DMS114 treated with DMSO at 0.1 percent for 48 hours (cell line): Measurements from ENCODE around the gene ZFY.

ENCODE experiments used
- DNase-seq: peaks from one replicate; lab custom pipeline; 2025; ENCODE audit not compliant: unreplicated experiment; lab: John Stamatoyannopoulos, UW

Gene ZFY

DNA sequence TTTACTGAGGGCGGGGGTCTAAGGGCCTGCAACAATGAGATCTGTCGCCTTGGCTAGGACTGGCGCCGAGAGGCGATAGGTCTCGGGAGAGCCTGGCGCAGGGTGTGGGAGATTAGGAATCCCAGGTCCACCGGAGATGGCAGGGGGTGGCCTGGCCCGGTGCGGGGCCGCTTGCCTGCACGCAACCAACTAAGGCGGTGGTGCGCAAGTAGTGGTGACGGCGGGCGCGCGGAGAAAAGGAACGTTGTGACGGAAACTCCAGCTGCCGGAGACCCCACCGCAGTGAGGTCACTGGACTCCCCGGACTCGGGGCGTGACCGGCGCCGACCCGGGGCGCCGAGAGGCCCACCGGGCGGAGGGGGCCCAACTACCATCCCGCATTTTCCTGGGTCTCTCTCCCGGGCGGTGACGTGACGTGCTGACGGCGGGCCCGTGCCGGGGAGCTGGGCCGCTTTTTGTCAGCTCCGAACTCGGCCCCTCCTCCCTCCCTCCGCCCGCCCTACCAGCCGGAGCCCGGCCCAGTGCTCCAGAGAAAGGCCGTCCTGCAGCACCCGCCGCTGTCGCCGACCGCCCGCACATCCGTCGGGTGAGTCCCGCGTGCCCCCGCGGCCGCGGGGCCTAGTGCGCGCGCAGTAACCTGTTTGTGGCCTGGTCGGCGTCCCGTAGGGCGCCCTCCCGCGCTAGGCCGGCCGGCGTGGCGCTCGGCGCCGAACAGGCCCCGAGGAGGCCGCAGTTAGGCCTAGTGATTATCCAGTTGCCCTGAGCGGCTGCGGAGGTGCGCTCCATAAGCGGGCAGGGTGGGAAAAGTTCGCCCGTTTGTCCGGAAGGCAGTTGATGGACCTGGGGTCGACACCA, at the start of gene ZFY:
Gene ZFY, plus strand, starts transcription at position 521 of the 855 bp plus-strand sequence. CDS start 18,556 bp downstream, outside the sequence.
- no peak for DNase-seq

DNA sequence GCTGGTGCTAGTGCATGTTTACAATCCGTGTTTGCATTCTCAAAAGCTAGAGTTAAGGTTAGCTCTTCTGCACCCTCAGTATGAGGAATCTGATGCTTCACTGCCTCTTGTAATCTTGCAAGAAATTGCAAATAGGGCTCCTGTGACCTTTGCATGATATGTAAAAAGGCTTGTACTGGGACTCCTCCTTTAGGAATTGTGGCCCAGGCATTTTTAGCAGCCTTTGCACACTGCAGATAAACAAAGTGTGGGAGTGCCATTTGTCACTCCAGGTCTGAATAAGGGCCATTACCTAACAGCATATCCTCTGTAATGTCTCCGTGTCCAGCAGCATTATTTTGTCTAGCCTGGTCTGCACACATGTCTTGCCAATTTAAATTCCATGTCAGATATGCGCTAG, 49.3 kb upstream of the ZFY start:
- DNase-seq: no peak

DNA sequence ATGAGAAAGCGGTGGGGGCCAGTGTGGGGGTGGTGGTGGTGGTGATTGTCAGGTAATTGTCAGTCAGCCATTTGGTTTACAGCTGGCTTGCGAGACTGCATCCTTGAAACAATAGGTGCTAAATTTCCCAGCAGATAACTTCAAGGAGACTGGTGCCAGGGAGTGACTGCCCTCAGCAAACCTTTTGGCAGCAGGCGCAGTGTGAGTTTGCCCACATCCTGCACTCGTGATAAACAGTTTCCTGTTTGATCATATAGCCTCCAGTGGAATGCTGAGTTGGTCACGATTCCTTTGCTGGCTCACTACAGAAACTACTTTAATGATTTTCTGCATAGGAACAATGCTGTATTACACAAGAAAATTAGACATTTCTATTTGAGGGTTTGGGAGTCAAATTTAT, 47.8 kb upstream of the ZFY start:
- DNase-seq: no peak

DNA sequence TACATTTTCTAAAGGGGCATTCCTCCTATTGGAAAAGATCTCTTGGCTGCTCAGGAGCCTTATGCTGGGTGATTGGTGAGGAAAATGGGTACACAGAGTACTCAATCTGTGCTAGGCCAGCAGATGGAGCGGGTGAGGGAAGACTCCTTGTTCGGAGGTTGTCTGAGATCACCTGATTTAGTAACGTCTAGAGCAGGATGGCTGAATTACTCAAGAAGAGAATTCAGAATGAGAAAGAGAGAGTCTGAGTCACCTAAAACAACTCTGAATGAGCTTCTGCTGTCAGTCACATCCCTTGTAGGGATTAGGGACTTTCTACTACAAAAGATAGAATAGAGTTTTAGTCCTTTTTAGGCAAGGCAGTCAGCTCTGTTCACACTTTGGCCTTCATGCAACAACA, 47.2 kb upstream of the ZFY start:
- DNase-seq: no peak

DNA sequence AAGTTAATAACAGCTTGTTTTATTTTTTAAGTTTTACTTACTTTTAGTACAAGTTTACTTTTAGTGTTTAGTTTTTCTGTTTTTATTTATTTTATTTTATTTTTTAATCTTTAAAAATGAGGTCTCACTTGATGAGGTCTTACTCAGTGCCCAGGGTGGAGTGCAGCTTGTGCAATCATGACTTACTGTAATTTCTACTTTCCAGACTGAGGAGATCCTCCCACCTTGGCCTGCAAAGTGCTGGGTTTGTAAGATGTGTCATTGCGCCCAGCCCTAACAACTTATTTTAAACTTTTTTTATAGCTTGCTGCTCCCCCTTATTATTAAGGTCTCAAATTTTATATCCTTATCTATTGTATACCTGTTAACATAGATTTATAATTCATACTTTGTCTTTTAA, 41.7 kb upstream of the ZFY start:
- no peak for DNase-seq

DNA sequence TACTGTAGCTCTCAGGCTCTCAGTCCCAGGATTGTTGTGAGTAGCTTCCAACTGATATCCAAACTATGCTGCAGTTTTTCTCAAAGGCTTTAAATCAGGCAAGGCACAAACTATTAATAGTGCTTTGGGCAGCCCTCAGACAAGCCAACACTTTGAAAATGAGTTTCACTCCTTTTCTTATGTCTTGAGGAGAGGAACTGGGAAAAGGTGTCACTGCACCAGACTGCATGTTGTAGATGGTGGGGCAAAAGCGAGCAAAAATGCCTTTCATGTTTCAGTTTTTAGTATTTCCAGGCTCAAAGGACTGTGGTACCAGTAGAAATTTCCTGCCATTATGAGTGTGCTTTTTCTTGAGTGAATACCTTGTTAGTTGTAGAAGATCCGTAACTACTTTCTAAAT, 39.1 kb upstream of the ZFY start:
- no peak for DNase-seq

DNA sequence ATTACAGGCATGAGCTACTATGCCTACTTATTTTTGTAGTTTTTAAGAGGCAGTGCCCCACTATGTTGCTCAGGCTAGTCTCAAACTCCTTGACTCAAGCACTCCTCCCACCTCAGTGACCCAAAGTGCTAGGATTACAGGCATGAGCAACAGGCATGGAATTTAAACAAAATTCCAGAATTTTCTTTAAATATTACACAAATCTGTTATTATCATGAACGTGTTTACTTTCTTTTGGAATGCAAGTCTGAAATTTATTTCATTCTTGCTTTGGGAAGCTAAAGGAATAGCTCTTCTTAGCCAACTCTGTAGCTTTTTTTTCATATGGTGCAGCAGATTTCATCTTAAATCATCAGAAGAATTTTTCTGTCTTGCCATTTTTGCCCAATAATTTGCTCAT, 27.8 kb upstream of the ZFY start:
- no peak for DNase-seq

DNA sequence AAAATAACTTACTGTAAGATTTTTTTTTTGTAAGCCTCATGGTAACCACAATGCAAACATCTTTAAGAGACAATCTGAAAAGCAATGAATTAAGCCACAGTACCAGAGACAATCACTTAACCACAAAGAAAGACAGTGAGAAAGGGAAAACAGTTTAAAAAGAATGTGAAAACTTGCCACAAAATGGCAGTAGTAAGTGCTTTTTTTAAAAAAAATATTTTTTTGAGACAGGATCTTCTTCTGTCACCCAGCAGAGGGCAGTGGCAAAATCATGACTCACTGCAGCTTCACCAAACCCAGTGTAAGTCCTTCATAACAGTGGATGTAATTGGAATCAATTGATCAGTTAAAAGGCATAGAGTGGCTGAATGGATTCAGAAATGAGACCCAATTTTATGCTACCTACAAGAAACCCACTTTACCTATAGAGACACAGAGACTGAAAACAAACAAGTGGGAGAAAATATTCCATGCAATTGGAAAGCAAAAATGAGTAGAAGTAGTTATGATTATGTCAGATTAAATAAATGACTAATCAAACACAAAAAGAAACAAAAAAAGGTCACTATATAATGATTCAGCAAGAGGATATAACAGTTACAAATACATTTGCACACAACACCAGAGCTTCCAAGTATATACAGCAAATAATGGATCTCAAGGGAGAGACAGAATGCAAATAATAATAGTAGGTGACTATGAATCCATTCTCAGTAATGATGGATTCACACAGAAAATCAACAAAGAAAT, 21.9 kb upstream of the ZFY start:
- no peak for DNase-seq

DNA sequence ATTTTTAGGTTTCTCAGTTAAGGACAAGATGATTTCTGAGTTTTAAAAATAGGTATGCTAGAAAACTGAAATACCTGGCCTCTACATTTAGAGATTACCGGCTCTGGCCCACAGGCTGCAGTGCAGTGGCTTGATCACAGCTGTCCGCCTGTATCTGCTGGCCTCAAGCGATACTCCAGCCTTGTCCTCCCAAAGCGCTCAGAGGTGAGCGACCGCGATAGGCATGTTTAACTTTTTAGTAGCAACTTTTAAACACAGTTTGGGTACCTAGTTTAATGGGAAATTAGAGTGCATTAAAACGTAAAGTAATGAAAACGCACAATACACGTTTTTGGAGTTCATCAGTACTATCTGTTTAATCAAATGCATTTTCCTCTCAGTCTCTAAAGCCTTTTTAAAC, 1.1 kb upstream of the ZFY start:
- DNase-seq: no peak

DNA sequence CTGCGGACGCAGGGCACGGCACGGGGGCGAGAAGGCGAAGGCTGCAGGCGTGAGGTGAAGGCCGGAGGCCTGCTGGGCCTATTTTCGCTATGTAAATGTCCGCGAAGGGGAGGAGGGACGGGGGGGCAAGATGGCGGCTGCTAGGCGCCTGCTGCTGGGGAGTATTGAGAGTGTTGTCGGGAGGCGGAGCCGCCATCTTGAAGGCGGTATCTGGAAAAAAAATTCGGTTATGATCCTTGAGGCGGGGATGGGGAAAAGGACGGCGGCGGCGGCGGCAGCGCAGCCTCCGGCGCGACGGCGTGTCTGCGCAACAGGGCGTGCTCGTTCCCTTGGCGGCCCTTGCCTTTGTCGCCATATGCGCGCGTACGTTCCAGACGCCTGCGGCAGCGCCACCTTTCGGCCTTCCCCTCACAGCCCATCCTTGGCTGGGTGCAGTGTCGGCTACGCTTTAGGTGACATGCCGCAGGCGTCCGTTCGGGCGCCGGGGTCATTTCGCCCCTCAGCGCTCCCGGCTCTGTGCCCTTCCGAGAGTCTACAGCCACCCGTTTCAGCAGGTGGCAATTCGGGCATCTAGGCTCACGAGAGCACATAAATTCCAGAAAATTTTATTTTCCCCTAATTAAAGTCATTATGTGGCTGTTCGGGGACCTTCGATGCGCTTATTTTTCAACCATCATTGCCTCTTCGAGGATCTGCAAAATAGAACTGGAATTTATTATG, 695 bp downstream of the ZFY start:
- DNase-seq: no peak

DNA sequence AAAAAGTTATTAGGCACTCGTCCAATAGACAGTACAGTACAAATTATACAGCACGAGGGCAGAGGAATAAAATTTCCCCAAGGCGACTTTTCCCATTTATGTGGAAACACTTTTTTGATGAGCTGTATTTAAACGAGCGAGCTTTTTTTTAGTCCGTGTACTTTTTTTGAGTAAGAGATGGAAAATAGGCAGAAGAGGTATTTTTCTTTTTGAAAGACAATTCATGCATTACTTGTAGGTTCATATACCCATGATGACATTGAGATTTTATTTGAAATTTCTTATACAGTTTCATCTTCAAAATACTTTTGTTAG, 1.2 kb downstream of the ZFY start:
- no peak for DNase-seq

DNA sequence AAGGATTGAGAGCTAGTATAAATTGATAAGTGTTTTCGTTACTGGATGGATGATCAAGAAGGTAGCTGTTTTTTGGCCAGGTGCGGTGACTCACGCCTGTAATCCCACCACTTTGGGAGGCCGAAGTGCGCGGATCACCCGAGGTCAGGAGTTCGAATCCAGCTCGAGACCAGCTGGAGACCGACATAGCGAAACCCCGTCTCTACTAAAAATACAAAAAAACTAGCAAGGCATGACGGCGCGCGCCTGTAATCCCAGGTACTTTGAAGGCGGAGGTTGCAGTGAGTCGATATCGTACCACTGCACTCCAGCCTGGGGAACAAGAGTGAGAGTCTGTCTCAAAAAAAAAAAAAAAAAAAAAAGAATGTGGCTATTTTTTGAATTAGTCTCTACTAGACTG, 2.0 kb downstream of the ZFY start:
- DNase-seq: no peak

DNA sequence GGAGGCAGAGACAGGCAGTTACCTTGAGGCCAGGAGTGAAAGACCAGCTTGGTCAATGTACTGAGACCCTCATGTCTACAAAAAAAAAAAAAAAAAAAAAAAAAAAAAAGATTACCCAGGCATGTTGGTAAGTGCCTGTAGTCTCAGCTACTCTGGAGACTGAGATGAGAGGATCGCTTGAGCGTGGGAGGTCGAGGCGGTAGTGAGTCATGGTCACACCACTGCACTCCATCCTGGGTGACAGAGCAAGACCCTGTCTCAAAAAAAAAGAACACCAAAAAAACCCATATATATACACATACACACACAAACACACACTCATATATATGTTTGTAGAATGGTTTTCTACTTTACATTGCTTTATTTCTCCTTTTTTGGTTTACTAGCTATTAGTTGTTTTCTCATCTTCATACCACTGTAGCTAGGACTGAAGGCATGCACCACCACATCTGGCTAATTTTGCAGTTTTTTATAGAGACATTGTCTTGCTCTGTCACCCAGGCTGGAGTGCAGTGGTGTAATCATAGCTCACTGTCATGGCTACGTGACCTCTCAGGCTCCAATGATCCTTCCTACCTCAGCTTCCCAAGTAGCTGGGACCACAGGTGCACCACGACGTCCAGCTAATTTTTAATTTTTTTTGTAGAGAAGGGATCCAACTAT, 14.5 kb downstream of the ZFY start:
- no peak for DNase-seq

DNA sequence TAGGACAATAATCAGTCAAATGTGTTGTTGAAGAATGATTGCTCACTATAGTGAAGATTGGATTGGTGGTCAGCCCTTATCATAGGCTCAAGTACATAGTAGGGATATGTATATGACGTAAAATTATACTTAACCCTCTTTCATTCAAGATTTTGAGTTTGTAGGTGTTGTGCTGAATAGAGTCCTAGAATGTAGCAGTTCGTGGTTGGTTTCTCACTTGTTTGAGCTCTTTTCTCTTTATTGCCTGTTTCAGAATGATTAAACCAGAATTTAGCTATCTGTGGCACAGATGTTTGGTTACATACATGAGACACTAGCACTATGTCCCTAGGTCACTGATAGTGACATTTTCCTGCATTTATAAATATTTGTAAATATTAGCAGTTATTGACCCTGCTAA, 15.5 kb downstream of the ZFY start:
- no peak for DNase-seq

DNA sequence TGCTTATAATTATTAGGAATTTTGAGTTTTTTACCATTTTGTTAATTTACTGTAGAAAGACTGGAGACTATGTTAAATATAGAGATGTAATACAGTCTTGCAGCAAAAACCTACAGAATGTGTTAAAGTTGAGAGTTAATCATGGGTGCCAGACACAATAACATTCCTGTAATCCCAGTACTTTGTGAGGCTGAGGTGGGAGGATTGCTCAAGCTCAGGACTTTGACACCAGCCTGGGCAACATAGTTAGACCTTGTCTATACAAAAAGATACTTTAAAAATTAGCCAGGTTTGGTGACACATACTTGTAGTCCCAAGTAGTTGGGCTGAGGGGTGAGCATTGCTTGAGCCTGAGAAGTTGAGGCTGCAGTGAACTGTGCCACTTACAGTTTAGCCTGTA, 17.7 kb downstream of the ZFY start:
- no peak for DNase-seq

DNA sequence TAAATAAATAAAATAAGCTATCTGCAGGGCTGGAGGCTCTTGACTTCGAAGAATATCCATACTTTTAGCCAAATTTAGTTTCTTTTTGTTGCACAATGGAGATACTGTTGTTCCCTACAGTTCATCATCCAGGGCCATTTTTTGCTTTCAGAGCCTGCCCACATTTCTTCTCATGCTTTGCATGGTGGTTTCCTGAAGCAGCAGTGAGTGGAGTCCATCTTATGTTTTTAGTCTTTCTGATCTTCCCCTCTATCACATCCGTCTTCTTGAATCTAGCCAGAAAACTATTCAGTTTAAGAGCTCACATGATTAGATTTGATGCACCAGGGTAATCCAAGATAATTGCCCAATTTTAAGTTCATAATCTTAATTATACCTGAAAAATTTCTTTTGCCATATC, 19.6 kb downstream of the ZFY start:
- no peak for DNase-seq

DNA sequence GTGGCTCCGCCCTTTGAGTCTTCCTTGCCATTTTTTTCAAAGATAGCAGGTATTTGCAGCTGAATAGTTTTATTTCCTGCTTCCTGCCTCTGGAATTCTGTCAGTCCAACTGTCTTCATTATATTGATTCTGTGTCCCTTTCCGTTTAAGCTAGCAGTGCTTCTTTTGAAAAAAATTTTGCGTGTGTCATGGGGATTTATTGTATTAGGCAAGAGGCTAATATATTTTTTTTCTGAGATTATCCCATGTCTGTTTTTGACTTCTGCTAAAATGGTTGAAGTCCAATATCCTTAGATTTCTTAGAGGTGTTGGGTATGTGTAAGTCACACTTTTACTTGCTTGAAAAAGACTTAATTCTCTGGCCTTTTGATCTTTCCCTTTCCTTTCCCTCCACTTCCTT, 20.4 kb downstream of the ZFY start:
- DNase-seq: no peak

DNA sequence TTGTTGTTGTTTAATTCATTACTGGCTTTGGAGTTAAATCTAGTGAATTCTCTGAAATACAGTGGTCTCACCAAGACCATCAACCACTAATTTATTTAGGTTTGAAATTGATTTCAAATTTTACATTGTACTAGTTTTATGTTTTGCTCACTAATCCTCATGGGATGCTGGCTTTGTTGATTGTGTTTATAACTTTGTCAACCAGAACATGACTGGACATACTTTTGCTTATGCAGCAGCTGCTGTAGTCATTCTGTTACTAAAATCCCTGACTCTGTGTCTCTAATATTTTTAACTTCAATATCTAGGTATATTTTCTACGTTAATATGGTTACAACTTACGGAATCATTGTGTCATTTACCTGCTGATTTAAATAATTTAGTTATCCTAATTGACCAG, 26.9 kb downstream of the ZFY start:
- DNase-seq: no peak

DNA sequence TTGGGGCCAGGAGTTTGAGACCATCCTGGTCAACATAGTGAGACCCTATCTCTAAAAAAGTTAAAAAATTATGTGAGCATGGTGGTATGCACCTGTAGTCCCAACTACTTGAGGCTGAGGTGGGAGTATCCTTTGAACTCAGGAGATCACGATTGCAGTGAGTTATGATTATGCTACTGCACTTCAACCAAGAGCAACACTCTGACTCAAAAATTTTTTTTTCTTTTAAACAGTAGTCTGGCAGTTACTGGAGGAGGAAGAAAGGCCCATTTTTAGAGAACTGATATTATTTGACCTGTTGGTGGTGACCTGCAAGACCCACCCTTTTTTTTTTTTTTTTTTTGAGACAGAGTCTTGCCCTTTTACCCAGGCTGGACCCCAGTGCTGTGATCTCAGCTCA, 29.6 kb downstream of the ZFY start:
- DNase-seq: no peak

DNA sequence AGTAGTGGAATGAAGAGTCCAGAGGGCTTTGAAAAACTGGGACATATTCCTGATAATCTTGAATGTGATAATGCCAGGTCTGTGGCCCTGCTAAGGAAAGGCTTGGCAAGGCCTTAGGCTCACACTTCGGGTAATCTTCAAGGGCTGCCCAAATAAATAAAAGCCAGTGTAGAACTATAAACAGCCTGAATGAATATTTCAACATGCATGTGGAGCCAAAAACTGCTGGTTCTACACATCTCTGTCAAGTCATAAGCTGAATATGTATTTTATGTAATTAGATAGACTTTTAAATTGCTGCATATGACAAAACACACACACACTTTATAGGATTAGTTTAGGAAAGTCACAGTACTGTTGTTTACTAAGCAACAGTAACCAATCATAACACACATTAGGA, 30.4 kb downstream of the ZFY start:
- no peak for DNase-seq

DNA sequence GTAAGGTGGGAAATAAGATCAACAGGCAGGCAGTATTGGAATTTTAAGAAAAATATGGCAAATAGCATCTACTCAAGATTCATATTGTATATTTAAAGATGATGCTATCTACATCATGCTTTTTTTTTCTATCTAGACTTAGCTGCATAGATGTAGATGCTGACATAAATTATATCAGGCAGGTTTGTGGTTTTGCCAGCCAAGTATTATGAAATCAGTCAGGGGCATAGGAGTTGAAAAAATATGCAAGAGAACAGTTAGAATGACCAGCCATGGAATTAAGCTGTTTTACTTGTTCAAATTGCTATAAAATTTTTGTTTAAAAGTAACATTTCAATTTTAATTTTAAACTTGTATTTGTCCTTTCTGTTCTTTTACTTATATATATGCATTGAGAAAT, 34.4 kb downstream of the ZFY start:
- DNase-seq: no peak

DNA sequence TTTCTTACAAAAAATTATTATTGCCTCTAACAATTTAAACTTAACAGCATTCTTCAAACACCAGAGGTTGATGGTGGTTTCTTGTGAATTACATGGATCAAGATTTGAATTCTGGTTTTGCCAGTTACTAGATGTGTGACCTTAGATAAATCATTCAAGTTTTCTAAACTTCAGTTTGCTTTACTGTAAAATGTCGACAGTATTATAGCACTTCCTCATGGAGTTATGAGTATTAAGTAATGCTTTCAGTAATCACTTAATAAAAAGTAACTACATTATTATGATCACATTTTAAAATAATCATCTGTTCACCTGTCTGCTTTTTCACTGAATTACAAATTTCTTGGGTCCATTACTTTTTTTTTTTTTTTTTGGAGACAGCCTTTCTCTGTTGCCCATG, 37.5 kb downstream of the ZFY start:
- DNase-seq: no peak
